Subcutaneous abdominal adipose tissue (tissue), 5 donors: ENCODE results near the gene RASSF5.

Source experiments
- H3K27ac ChIP-seq: one replicate; pipeline ENCODE4 v1.7.0; 2013; ENCODE audit warnings: low read depth, mild to moderate bottlenecking, inconsistent platforms, low read length, moderate library complexity
- H3K27me3 ChIP-seq, 5 donors: one replicate each; pipeline ENCODE4 v1.7.0; 2013; ENCODE audit warnings: low read length in 5 of 5, inconsistent platforms in 1 of 5; ENCODE audit not compliant: control insufficient read depth in 5 of 5, insufficient read depth in 4 of 5
- H3K36me3 ChIP-seq, 5 donors: one replicate each; pipeline ENCODE4 v1.7.0; 2013; ENCODE audit warnings: low read length in 5 of 5; ENCODE audit not compliant: control insufficient read depth in 5 of 5, insufficient read depth in 5 of 5
- H3K4me1 ChIP-seq, 5 donors: one replicate each; pipeline ENCODE4 v1.7.0; 2013; ENCODE audit warnings: low read length in 5 of 5, mild to moderate bottlenecking in 3 of 5, moderate library complexity in 1 of 5; ENCODE audit not compliant: control insufficient read depth in 5 of 5, insufficient read depth in 5 of 5
- H3K4me3 ChIP-seq, 5 donors: one replicate each; pipeline ENCODE4 v1.7.0; 2013; ENCODE audit warnings: low read length in 5 of 5, low read depth in 1 of 5
- H3K9ac ChIP-seq, 5 donors: one replicate each; pipeline ENCODE4 v1.7.0; 2013; ENCODE audit warnings: low read length in 5 of 5, mild to moderate bottlenecking in 4 of 5, moderate library complexity in 3 of 5
- H3K9me3 ChIP-seq, 5 donors: one replicate each; pipeline ENCODE4 v1.7.0; 2013; ENCODE audit warnings: low read length in 5 of 5; ENCODE audit not compliant: control insufficient read depth in 5 of 5
- donor health status: healthy.
- donor health status: healthy.
- donor health status: healthy.
- donor health status: healthy.
- donor health status: healthy.

The RASSF5 gene

GRCh38 chr1:206588492-206588891 is 81.2 kb downstream of the RASSF5 start:
- no peak overlapping the region for H3K27ac ChIP-seq
- no peaks in the 10 kb centered on the region for H3K9me3 ChIP-seq
- H3K4me3 ChIP-seq, result no peak overlapping the region
- peaks cover 0 to 7% (median 2%) of the 10 kb centered on the region in 5 donors for H3K4me1 ChIP-seq
- H3K36me3 ChIP-seq, result peaks cover 10 to 95% (median 71%) of the 10 kb centered on the region in 5 donors
- H3K9ac ChIP-seq, result no peak overlapping the region
- no peaks in the 10 kb centered on the region for H3K27me3 ChIP-seq

GRCh38 chr1:206589206-206589605 is 81.9 kb downstream of the RASSF5 start:
- Histone ChIP-seq H3K27ac (no peak overlapping the region), H3K4me3 (no peak overlapping the region), H3K36me3 (peaks cover 11 to 98% (median 73%) of the 10 kb centered on the region in 5 donors), H3K4me1 (peaks cover 0 to 7% (median 0%) of the 10 kb centered on the region in 5 donors), H3K27me3 (no peaks in the 10 kb centered on the region), H3K9me3 (no peaks in the 10 kb centered on the region), H3K9ac (no peak overlapping the region)

GRCh38 chr1:206590025-206590758 is 82.9 kb downstream of the RASSF5 start:
- H3K36me3 ChIP-seq, result peaks cover 21 to 98% (median 73%) of the 10 kb centered on the region in 5 donors
- no peaks in the 10 kb centered on the region for H3K27me3 ChIP-seq
- H3K4me3 ChIP-seq, result no peak overlapping the region
- H3K9me3 ChIP-seq, result no peaks in the 10 kb centered on the region
- H3K9ac ChIP-seq, result no peak overlapping the region
- H3K27ac ChIP-seq, result no peak overlapping the region
- no peaks in the 10 kb centered on the region for H3K4me1 ChIP-seq

- Histone ChIP-seq H3K27ac (no peak overlapping the region), H3K27me3 (no peaks in the 10 kb centered on the region), H3K9ac (no peak overlapping the region), H3K9me3 (no peaks in the 10 kb centered on the region), H3K36me3 (peaks cover 29 to 98% (median 76%) of the 10 kb centered on the region in 5 donors), H3K4me1 (no peaks in the 10 kb centered on the region), H3K4me3 (no peak overlapping the region)
Measured at GRCh38 chr1:206591226-206591625, 83.9 kb downstream of the RASSF5 start.

GRCh38 chr1:206591696-206592095 is 84.4 kb downstream of the RASSF5 start:
- Histone ChIP-seq H3K27me3 (no peaks in the 10 kb centered on the region), H3K4me3 (no peak overlapping the region), H3K27ac (no peak overlapping the region), H3K9me3 (no peaks in the 10 kb centered on the region), H3K36me3 (peaks cover 30 to 97% (median 76%) of the 10 kb centered on the region in 5 donors), H3K9ac (no peak overlapping the region), H3K4me1 (no peaks in the 10 kb centered on the region)

GRCh38 chr1:206593351-206593925 is 86.1 kb downstream of the RASSF5 start:
- Histone ChIP-seq H3K9ac (no peak overlapping the region), H3K4me3 (no peak overlapping the region), H3K27ac (no peak overlapping the region), H3K9me3 (no peaks in the 10 kb centered on the region), H3K27me3 (no peaks in the 10 kb centered on the region), H3K4me1 (no peaks in the 10 kb centered on the region), H3K36me3 (peaks cover 37 to 97% (median 73%) of the 10 kb centered on the region in 5 donors)

GRCh38 chr1:206595581-206596318 is 88.4 kb downstream of the RASSF5 start:
- Histone ChIP-seq H3K36me3 (peaks cover 38 to 97% (median 86%) of the 10 kb centered on the region in 5 donors), H3K9me3 (no peaks in the 10 kb centered on the region), H3K4me1 (peaks cover 0 to 9% (median 0%) of the 10 kb centered on the region in 5 donors), H3K27ac (no peak overlapping the region), H3K4me3 (no peak overlapping the region), H3K27me3 (no peaks in the 10 kb centered on the region), H3K9ac (no peak overlapping the region)

- Histone ChIP-seq H3K4me3 (no peak overlapping the region), H3K9me3 (no peaks in the 10 kb centered on the region), H3K36me3 (peaks cover 35 to 96% (median 82%) of the 10 kb centered on the region in 5 donors), H3K27me3 (no peaks in the 10 kb centered on the region), H3K9ac (no peak overlapping the region), H3K4me1 (peaks cover 0 to 12% (median 0%) of the 10 kb centered on the region in 5 donors), H3K27ac (no peak overlapping the region)
Measured at GRCh38 chr1:206596319-206596666, 89.0 kb downstream of the RASSF5 start.

GRCh38 chr1:206600527-206600926 is 93.2 kb downstream of the RASSF5 start:
- H3K36me3 ChIP-seq, result peaks cover 28 to 95% (median 79%) of the 10 kb centered on the region in 5 donors
- H3K4me3 ChIP-seq, result no peak overlapping the region
- H3K9ac ChIP-seq, result peak overlapping the region in 2 of 5 donors; percentile 4 to 10
- H3K27ac ChIP-seq, result no peak overlapping the region
- no peaks in the 10 kb centered on the region for H3K9me3 ChIP-seq
- H3K27me3 ChIP-seq, result no peaks in the 10 kb centered on the region
- H3K4me1 ChIP-seq, result peaks cover 0 to 12% (median 0%) of the 10 kb centered on the region in 5 donors

GRCh38 chr1:206604861-206605260 is 97.5 kb downstream of the RASSF5 start:
- Histone ChIP-seq H3K36me3 (peaks cover 27 to 86% (median 65%) of the 10 kb centered on the region in 5 donors), H3K9me3 (no peaks in the 10 kb centered on the region), H3K4me1 (peaks cover 0 to 14% (median 0%) of the 10 kb centered on the region in 5 donors)

More at GRCh38 chr1:206604861-206605260, 97.5 kb downstream of the RASSF5 start:
- no peak overlapping the region for H3K9ac ChIP-seq
- no peak overlapping the region for H3K4me3 ChIP-seq
- no peak overlapping the region for H3K27ac ChIP-seq
- no peaks in the 10 kb centered on the region for H3K27me3 ChIP-seq
